Measurements from ENCODE around the gene SLC39A8. TPM values are rescaled to one million over a fixed set of nuclear protein-coding genes. Genes with fewer than 3 reads are reported as not detected.

Gene SLC39A8
- total RNA-seq, 1 experiment from 2014 or later: 340 TPM

- Histone ChIP-seq H3K4me1 (ENCODE audit: low read length) (peaks cover 59% of the 10 kb centered on the region), H2AFZ (ENCODE audit: low read length) (no peak overlapping the region), H3K4me3 (ENCODE audit: low read length) (no peak overlapping the region), H3K36me3 (ENCODE audit: insufficient read depth, low read length) (peaks cover 34% of the 10 kb centered on the region), H3K9me2 (replicated peaks; ENCODE audit: insufficient read depth, low read length) (no peaks in the 10 kb centered on the region), H3K4me2 (ENCODE audit: low read depth, low read length, poor library complexity, severe bottlenecking) (no peak overlapping the region), H4K20me1 (ENCODE audit: insufficient read depth, low read depth, low read length) (peaks cover 8% of the 10 kb centered on the region; the same call in 1 of the 2 replicates), H3K9me3 (ENCODE audit: low read length) (no peaks in the 10 kb centered on the region), H3K27ac (ENCODE audit: low read length) (no peak overlapping the region), H3K27me3 (ENCODE audit: low read length) (no peaks in the 10 kb centered on the region), H3K79me2 (ENCODE audit: low read length) (peaks cover 100% of the 10 kb centered on the region), H3K9ac (ENCODE audit: low read length) (no peak overlapping the region)
- no peak for DNase-seq
Measured at GRCh38 chr4:102334624-102335023, 10.7 kb downstream of the SLC39A8 start.

DNA sequence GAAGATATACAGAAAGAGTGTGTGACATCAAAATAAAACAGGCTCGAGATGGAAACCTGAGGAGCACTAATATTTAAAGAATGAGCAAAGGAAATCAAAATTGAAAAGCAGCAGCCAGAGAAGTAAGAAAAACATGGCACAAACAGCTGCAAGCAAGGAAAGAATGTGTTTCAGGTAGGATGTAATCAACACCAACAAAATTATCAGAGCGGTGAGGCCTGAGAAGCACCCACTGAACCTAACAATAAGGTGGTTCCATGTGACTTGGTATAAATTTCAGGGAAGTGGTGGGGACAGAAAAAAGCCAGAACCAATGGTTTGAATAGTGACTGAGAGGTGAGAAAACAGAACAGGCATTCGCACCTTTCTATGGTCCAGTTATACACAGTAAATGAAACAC, 11.5 kb downstream of the SLC39A8 start:
- H4K20me1 ChIP-seq (ENCODE audit: insufficient read depth, low read depth, low read length): peaks cover 3% of the 10 kb centered on the region; the same call in 1 of the 2 replicates
- no peak overlapping the region for H3K4me2 ChIP-seq (ENCODE audit: low read depth, low read length, poor library complexity, severe bottlenecking)
- no peak overlapping the region for H3K27ac ChIP-seq (ENCODE audit: low read length)
- H3K4me1 ChIP-seq (ENCODE audit: low read length): peaks cover 62% of the 10 kb centered on the region
- no peak for DNase-seq
- H3K9ac ChIP-seq (ENCODE audit: low read length): no peak overlapping the region
- H3K27me3 ChIP-seq (ENCODE audit: low read length): no peaks in the 10 kb centered on the region
- H3K4me3 ChIP-seq (ENCODE audit: low read length): no peak overlapping the region
- H3K79me2 ChIP-seq (ENCODE audit: low read length): peaks cover 100% of the 10 kb centered on the region
- H3K36me3 ChIP-seq (ENCODE audit: insufficient read depth, low read length): peaks cover 28% of the 10 kb centered on the region; the same call in 1 of the 2 replicates
- no peak overlapping the region for H2AFZ ChIP-seq (ENCODE audit: low read length)
- H3K9me2 ChIP-seq (replicated peaks; ENCODE audit: insufficient read depth, low read length): no peaks in the 10 kb centered on the region
- H3K9me3 ChIP-seq (ENCODE audit: low read length): no peaks in the 10 kb centered on the region

DNA sequence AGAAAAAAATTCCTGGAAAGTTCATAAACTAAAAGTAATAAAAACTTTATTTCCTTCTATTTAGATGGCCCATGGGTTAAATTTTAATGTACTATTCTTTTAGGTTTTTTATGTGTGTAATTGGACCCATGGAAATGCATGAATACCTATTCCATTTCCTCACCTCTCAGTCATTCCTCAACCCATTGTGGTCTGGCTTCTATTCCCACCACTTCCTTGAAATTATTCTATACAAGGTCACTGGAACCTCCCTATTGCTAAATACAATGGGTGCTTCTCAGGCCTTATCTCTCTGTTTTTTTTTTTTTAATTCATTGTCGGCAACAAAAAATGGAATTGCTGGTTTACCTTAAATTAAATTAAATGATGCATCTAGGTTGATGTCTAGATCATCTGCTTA, 17.2 kb downstream of the SLC39A8 start:
- H3K4me1 ChIP-seq (ENCODE audit: low read length): peaks cover 82% of the 10 kb centered on the region
- H3K36me3 ChIP-seq (ENCODE audit: insufficient read depth, low read length): no peaks in the 10 kb centered on the region
- no peak overlapping the region for H3K4me3 ChIP-seq (ENCODE audit: low read length)
- H2AFZ ChIP-seq (ENCODE audit: low read length): no peak overlapping the region
- no peak for DNase-seq
- no peak overlapping the region for H3K4me2 ChIP-seq (ENCODE audit: low read depth, low read length, poor library complexity, severe bottlenecking)
- H3K9me2 ChIP-seq (replicated peaks; ENCODE audit: insufficient read depth, low read length): no peaks in the 10 kb centered on the region
- no peak overlapping the region for H3K27ac ChIP-seq (ENCODE audit: low read length)
- H3K79me2 ChIP-seq (ENCODE audit: low read length): peaks cover 99% of the 10 kb centered on the region
- H3K27me3 ChIP-seq (ENCODE audit: low read length): no peaks in the 10 kb centered on the region
- no peak overlapping the region for H3K9ac ChIP-seq (ENCODE audit: low read length)
- H4K20me1 ChIP-seq (ENCODE audit: insufficient read depth, low read depth, low read length): peaks cover 7% of the 10 kb centered on the region; the same call in 1 of the 2 replicates
- H3K9me3 ChIP-seq (ENCODE audit: low read length): no peaks in the 10 kb centered on the region

DNA sequence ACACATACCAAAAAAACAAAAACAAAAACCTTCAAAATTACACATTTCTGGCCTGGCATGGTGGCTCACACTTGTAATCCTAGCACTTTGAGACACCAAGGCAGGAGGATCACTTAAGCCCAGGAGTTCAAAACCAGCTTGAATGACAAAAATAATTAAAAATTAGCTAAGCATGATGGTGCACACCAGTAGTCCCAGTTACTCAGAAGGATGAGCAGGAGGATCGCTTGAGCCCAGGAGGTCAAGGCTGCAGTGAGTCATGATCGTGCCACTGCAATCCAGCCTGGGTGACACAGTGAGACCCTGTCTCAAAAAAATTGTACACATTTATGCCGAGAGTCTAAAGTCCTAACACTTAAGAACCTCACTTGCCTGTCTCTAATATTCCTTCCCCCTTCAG, 18.3 kb downstream of the SLC39A8 start:
- H3K79me2 ChIP-seq (ENCODE audit: low read length): peaks cover 99% of the 10 kb centered on the region

DNA sequence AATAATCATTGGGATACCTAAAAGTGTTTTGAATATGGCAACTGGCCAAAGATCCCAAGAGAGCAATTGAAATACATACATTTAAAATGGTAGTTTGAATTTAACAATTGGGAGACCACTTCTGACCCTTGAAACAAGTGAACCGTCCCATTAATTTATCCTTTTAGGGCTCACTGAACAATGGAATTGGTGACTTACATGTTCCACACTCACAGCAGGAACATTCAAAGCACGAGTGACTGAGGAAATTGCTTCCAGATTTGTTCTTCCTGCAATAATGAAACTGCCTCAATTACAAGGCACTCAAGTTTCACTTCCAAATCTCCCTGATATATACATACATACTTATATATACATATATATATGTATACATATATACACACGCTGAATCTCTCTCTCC, 20.6 kb downstream of the SLC39A8 start:
- Histone ChIP-seq H3K79me2 (ENCODE audit: low read length) (peaks cover 93% of the 10 kb centered on the region), H2AFZ (ENCODE audit: low read length) (no peak overlapping the region), H3K27me3 (ENCODE audit: low read length) (no peaks in the 10 kb centered on the region)

More for the DNA sequence above, 18.3 kb downstream of the SLC39A8 start:
- peaks cover 87% of the 10 kb centered on the region for H3K4me1 ChIP-seq (ENCODE audit: low read length)
- H3K9me2 ChIP-seq (replicated peaks; ENCODE audit: insufficient read depth, low read length): no peaks in the 10 kb centered on the region
- no peaks in the 10 kb centered on the region for H3K36me3 ChIP-seq (ENCODE audit: insufficient read depth, low read length)
- peaks cover 9% of the 10 kb centered on the region; the same call in 1 of the 2 replicates for H4K20me1 ChIP-seq (ENCODE audit: insufficient read depth, low read depth, low read length)
- no peak overlapping the region for H3K4me2 ChIP-seq (ENCODE audit: low read depth, low read length, poor library complexity, severe bottlenecking)
- DNase-seq: no peak
- H3K4me3 ChIP-seq (ENCODE audit: low read length): no peak overlapping the region
- H2AFZ ChIP-seq (ENCODE audit: low read length): no peak overlapping the region
- H3K27ac ChIP-seq (ENCODE audit: low read length): peak overlapping the region; percentile 20; the same call in 1 of the 2 replicates
- no peaks in the 10 kb centered on the region for H3K27me3 ChIP-seq (ENCODE audit: low read length)
- H3K9ac ChIP-seq (ENCODE audit: low read length): no peak overlapping the region
- H3K9me3 ChIP-seq (ENCODE audit: low read length): no peaks in the 10 kb centered on the region

DNA sequence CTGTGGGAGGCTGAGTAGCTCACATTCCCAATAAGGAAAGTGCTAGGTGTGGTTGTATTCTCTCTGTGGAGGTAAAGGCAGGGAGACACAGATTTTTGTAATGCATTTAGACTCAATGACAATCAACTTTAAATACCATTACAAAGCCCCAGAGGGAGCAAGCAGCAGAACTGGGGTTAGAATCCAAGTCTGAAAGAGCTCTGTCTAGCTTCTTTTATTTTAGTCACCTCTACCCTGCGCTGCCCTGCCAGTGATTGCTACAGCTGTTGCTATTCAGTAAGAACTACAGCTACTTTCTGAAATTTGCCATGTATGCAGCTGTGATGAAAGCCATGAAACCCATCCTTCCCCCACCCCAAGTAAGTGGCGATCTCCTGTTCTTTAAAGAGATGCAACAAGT, 22.5 kb downstream of the SLC39A8 start:
- peak overlapping the region; percentile 55 for H3K4me3 ChIP-seq (ENCODE audit: low read length)
- peak; percentile 60 for DNase-seq
- peak overlapping the region; percentile 81 for H3K27ac ChIP-seq (ENCODE audit: low read length)
- peak overlapping the region; percentile 55 for H3K9ac ChIP-seq (ENCODE audit: low read length)
- peak overlapping the region; percentile 61 for H3K4me2 ChIP-seq (ENCODE audit: low read depth, low read length, poor library complexity, severe bottlenecking)
- peaks cover 93% of the 10 kb centered on the region for H3K79me2 ChIP-seq (ENCODE audit: low read length)
- H3K27me3 ChIP-seq (ENCODE audit: low read length): no peaks in the 10 kb centered on the region
- H3K9me2 ChIP-seq (replicated peaks; ENCODE audit: insufficient read depth, low read length): no peaks in the 10 kb centered on the region
- H3K36me3 ChIP-seq (ENCODE audit: insufficient read depth, low read length): peaks cover 13% of the 10 kb centered on the region; the same call in 1 of the 2 replicates
- H4K20me1 ChIP-seq (ENCODE audit: insufficient read depth, low read depth, low read length): peaks cover 12% of the 10 kb centered on the region
- no peaks in the 10 kb centered on the region for H3K9me3 ChIP-seq (ENCODE audit: low read length)
- H3K4me1 ChIP-seq (ENCODE audit: low read length): peaks cover 87% of the 10 kb centered on the region
- H2AFZ ChIP-seq (ENCODE audit: low read length): no peak overlapping the region

More for the DNA sequence above, 20.6 kb downstream of the SLC39A8 start:
- no peak for DNase-seq
- Histone ChIP-seq H3K9ac (ENCODE audit: low read length) (no peak overlapping the region), H3K9me3 (ENCODE audit: low read length) (no peaks in the 10 kb centered on the region), H3K4me1 (ENCODE audit: low read length) (peaks cover 82% of the 10 kb centered on the region), H3K36me3 (ENCODE audit: insufficient read depth, low read length) (peaks cover 1% of the 10 kb centered on the region; the same call in 1 of the 2 replicates), H3K27ac (ENCODE audit: low read length) (peak overlapping the region; percentile 46), H3K4me3 (ENCODE audit: low read length) (no peak overlapping the region), H3K4me2 (ENCODE audit: low read depth, low read length, poor library complexity, severe bottlenecking) (peak overlapping the region; percentile 4), H4K20me1 (ENCODE audit: insufficient read depth, low read depth, low read length) (peaks cover 10% of the 10 kb centered on the region; the same call in 1 of the 2 replicates), H3K9me2 (replicated peaks; ENCODE audit: insufficient read depth, low read length) (no peaks in the 10 kb centered on the region)

DNA sequence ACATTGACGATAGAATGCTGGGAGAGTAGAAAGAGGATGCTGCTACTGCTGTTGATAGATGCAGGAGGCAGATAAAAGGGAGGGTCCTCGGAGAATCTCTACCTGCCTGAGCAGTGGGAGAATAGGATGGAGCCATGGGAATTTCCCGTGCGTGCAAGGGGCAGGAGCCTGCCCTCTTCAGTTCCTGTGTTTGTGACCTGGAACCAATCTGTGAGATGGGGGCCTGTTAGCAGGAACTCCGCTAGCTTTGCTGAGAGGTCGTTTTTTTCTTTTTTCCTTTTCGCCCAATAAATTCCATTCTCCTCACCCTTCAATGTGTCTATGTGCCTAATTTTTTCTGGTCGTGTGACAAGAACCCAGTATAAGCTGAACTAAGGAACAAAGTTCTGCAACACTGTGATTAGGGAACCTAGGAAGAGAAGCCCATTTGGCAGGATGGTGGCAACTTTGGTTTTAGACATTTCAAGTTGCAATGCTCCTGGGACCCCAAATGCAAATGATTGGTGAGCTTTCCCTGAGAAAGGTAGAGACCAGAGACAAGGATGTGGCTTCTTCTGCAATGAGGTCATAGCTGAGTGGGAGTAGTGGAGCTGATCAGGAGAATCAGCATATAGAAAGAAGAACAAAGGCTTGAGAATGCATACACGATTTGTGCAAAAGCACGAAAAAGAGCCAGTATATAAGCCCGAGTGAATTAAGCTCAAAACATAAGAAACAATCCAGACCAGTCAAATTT, 23.9 kb downstream of the SLC39A8 start:
- Histone ChIP-seq H3K27ac (ENCODE audit: low read length) (peak overlapping the region; percentile 81), H3K9me2 (replicated peaks; ENCODE audit: insufficient read depth, low read length) (no peaks in the 10 kb centered on the region), H2AFZ (ENCODE audit: low read length) (no peak overlapping the region), H3K36me3 (ENCODE audit: insufficient read depth, low read length) (peaks cover 22% of the 10 kb centered on the region; the same call in 1 of the 2 replicates), H3K79me2 (ENCODE audit: low read length) (peaks cover 93% of the 10 kb centered on the region), H3K4me1 (ENCODE audit: low read length) (peaks cover 88% of the 10 kb centered on the region), H3K4me2 (ENCODE audit: low read depth, low read length, poor library complexity, severe bottlenecking) (peak overlapping the region; percentile 61), H3K27me3 (ENCODE audit: low read length) (no peaks in the 10 kb centered on the region), H4K20me1 (ENCODE audit: insufficient read depth, low read depth, low read length) (peaks cover 14% of the 10 kb centered on the region), H3K9ac (ENCODE audit: low read length) (peak overlapping the region; percentile 55), H3K9me3 (ENCODE audit: low read length) (no peaks in the 10 kb centered on the region), H3K4me3 (ENCODE audit: low read length) (peak overlapping the region; percentile 55)
- peak; percentile 84 for DNase-seq

DNA sequence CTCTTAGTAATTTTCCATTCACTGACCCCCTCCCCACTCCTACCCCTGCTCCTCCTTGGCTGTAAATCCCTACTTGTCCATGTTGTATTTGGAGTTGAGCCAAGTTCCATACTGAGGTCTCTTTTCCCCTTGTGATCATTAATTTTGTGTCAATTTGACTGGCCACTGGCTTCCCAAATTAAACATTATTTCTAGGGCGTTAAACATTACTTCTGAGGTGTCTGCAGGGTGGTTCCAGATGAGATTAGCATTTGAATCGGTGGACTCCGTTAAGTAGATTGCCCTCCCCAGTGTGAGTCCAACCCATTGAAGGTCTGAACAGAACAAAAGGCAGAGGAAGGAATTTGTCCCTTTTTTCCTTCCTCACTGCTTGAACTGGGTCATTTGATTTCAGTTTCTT, 25.7 kb downstream of the SLC39A8 start:
- no peak for DNase-seq
- Histone ChIP-seq H3K4me2 (ENCODE audit: low read depth, low read length, poor library complexity, severe bottlenecking) (no peak overlapping the region), H3K36me3 (ENCODE audit: insufficient read depth, low read length) (peaks cover 39% of the 10 kb centered on the region), H3K9me3 (ENCODE audit: low read length) (no peaks in the 10 kb centered on the region), H3K79me2 (ENCODE audit: low read length) (peaks cover 93% of the 10 kb centered on the region), H3K27me3 (ENCODE audit: low read length) (no peaks in the 10 kb centered on the region), H4K20me1 (ENCODE audit: insufficient read depth, low read depth, low read length) (peaks cover 14% of the 10 kb centered on the region), H3K4me1 (ENCODE audit: low read length) (peaks cover 88% of the 10 kb centered on the region), H3K27ac (ENCODE audit: low read length) (peak overlapping the region; percentile 10; the same call in 1 of the 2 replicates), H2AFZ (ENCODE audit: low read length) (no peak overlapping the region), H3K4me3 (ENCODE audit: low read length) (no peak overlapping the region), H3K9ac (ENCODE audit: low read length) (no peak overlapping the region), H3K9me2 (replicated peaks; ENCODE audit: insufficient read depth, low read length) (no peaks in the 10 kb centered on the region)
